G401.6 (cell line): ENCODE measurements around the gene SFMBT2.

ENCODE experiments used
- FAIRE-seq: peaks from 2 replicates; lab custom pipeline; 2012; peaks lifted over from hg19 to GRCh38; lab: Jason Lieb, UNC

Gene SFMBT2

GRCh38 chr10:7263616-7264015, 147.2 kb downstream of the SFMBT2 start:
- FAIRE-seq, result no peak

GRCh38 chr10:7261351-7261750, 149.5 kb downstream of the SFMBT2 start:
- no peak for FAIRE-seq

GRCh38 chr10:7260912-7261311, 149.9 kb downstream of the SFMBT2 start:
- no peak for FAIRE-seq

- no peak for FAIRE-seq
These were observed 150.4 kb downstream of the SFMBT2 start for GRCh38 chr10:7260412-7260900.

- no peak for FAIRE-seq
These were observed 151.8 kb downstream of the SFMBT2 start for GRCh38 chr10:7258948-7259523.

- FAIRE-seq, result no peak
These were observed 155.3 kb downstream of the SFMBT2 start for GRCh38 chr10:7255517-7255916.

GRCh38 chr10:7251696-7252465, 159.0 kb downstream of the SFMBT2 start:
- no peak for FAIRE-seq

- FAIRE-seq, result no peak
These were observed 160.6 kb downstream of the SFMBT2 start for GRCh38 chr10:7250236-7250635.

GRCh38 chr10:7248585-7249164, 162.2 kb downstream of the SFMBT2 start:
- no peak for FAIRE-seq

GRCh38 chr10:7248148-7248547, 162.7 kb downstream of the SFMBT2 start:
- FAIRE-seq, result no peak

- no peak for FAIRE-seq
These were observed 165.3 kb downstream of the SFMBT2 start for GRCh38 chr10:7245505-7245904.

- FAIRE-seq, result no peak
These were observed 167.0 kb downstream of the SFMBT2 start for GRCh38 chr10:7243873-7244272.

GRCh38 chr10:7243139-7243538, 167.7 kb downstream of the SFMBT2 start:
- no peak for FAIRE-seq

GRCh38 chr10:7239312-7239985, 171.4 kb downstream of the SFMBT2 start:
- no peak for FAIRE-seq

GRCh38 chr10:7235376-7235775, 175.5 kb downstream of the SFMBT2 start:
- FAIRE-seq, result no peak

GRCh38 chr10:7234109-7234508, 176.7 kb downstream of the SFMBT2 start:
- FAIRE-seq, result no peak

GRCh38 chr10:7233259-7233991, 177.4 kb downstream of the SFMBT2 start:
- no peak for FAIRE-seq

- FAIRE-seq, result no peak
These were observed 179.1 kb downstream of the SFMBT2 start for GRCh38 chr10:7231509-7232414.

- no peak for FAIRE-seq
These were observed 179.9 kb downstream of the SFMBT2 start for GRCh38 chr10:7230951-7231350.

GRCh38 chr10:7230036-7230435, 180.8 kb downstream of the SFMBT2 start:
- FAIRE-seq, result no peak

GRCh38 chr10:7225133-7225532, 185.7 kb downstream of the SFMBT2 start:
- no peak for FAIRE-seq
